Activated CD4-positive, CD25-positive, alpha-beta regulatory T cell treated with anti-CD3 and anti-CD28 coated beads, Interleukin-2, amount 50 U/mL, for 24 hours (primary cell): ENCODE results near the gene LIMA1.
A peak's percentile ranks its signal among the peaks of the same experiment; 100 is the strongest.
"Not testable (repeated sequence)": the region's sequence is repeated elsewhere in the genome, so short reads cannot be mapped to it uniquely, and the experiment has no call there.

Experiments used
- ATAC-seq, 2 donors: fragments of 150-1000 bp; cut with Tn5 transposase; one replicate each; pipeline ENCODE4 v1.10.0; 2021; ENCODE audit warnings: mild to moderate bottlenecking in 1 of 2, moderate library complexity in 1 of 2

The LIMA1 gene

DNA sequence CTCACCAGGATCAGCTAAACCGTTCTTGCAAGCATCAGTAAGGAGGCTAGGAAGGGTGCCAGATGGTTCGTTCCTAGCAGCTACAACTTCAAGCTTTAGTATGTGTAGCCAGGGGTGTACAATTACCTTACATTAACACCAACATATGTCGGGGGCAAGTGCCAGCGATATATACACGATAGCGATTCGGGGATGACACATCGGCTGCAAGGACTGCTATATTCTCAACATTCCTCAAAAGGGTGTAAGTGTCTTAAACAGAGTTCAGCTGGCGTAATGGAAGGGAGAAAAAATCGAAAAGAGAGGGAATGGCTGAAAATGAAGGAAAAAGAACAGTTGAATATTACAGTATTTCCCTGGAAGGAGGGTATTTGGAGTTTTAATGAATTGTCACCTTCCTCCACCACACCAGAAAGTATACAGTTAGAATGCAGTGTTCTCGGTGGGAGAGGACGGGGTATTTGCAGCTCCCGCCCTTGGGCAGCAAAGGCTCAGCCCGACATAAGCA, 545 bp downstream of the LIMA1 start:
- peak in 1 of 2 donors; percentile 4 for ATAC-seq

GRCh38 chr12:50279501-50279900, 3.8 kb downstream of the LIMA1 start:
- no peak for ATAC-seq

GRCh38 chr12:50276912-50277671, 6.2 kb downstream of the LIMA1 start:
- no peak for ATAC-seq

DNA sequence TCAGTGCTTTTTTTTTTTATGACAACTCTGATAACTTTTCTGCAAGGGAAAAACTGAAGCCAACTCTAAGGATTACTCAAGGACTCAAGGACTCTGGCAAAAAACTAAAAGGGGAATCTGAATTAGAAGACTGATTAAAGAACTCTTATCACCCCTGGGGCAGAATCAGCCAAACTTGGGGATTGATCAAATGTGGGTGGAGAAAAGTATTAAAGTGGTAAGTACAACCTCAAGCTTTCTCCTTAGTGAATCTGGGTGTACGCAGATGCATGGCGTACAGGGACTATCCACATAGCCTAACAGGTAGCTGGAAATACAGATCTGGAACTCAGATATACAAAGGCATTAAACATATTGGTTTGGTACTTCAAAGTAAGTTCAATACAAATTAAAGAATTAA, 7.3 kb downstream of the LIMA1 start:
- ATAC-seq = no peak

DNA sequence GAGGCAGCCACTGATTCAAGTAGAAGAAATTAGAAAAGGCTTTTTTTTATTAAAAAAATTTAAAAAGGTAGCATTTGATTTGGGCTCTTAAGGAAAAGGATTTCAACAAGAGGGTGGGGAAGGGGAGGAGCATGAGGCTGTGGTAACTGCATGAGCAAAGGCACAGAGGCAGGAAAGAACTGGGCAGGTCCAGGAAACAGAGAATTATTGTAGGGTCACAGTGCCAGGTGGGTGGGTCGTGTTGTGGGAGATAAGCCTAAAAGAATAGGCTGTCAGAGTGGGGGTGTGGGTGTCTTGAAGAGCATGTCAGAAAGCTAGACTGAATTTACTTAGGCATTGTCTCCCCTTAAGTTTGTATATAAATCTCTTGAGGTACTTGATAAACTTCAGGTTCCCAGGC, 7.8 kb downstream of the LIMA1 start:
- no peak for ATAC-seq

GRCh38 chr12:50275127-50275526, 8.2 kb downstream of the LIMA1 start:
- ATAC-seq = not testable (repeated sequence)

GRCh38 chr12:50271724-50272247, 11.5 kb downstream of the LIMA1 start:
- ATAC-seq = no peak

DNA sequence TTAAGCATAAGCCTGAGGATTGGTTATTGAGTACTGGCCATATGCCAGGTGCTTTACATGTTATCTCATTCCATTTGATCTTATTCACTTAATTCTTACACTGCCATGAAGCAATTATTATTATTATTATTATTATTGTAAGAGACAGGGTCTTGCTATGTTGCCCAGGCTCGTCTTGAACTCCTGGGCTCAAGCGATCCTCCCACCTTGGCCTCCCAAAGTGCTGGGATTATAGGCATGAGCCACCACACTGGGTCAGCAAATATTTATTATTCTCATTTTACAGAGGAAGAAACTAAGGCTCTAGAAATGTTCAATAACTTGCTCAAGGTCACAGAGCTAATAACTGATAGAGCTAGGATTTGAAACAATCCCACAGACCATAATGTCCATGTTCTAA, 14.8 kb downstream of the LIMA1 start:
- no peak for ATAC-seq

- no peak for ATAC-seq
These were observed 17.4 kb downstream of the LIMA1 start for GRCh38 chr12:50265770-50266524.

- ATAC-seq = no peak
These were observed 19.5 kb downstream of the LIMA1 start for GRCh38 chr12:50263832-50264231.

- no peak for ATAC-seq
These were observed 21.7 kb downstream of the LIMA1 start for GRCh38 chr12:50261654-50262053.

- no peak for ATAC-seq
These were observed 25.2 kb downstream of the LIMA1 start for GRCh38 chr12:50258167-50258551.

DNA sequence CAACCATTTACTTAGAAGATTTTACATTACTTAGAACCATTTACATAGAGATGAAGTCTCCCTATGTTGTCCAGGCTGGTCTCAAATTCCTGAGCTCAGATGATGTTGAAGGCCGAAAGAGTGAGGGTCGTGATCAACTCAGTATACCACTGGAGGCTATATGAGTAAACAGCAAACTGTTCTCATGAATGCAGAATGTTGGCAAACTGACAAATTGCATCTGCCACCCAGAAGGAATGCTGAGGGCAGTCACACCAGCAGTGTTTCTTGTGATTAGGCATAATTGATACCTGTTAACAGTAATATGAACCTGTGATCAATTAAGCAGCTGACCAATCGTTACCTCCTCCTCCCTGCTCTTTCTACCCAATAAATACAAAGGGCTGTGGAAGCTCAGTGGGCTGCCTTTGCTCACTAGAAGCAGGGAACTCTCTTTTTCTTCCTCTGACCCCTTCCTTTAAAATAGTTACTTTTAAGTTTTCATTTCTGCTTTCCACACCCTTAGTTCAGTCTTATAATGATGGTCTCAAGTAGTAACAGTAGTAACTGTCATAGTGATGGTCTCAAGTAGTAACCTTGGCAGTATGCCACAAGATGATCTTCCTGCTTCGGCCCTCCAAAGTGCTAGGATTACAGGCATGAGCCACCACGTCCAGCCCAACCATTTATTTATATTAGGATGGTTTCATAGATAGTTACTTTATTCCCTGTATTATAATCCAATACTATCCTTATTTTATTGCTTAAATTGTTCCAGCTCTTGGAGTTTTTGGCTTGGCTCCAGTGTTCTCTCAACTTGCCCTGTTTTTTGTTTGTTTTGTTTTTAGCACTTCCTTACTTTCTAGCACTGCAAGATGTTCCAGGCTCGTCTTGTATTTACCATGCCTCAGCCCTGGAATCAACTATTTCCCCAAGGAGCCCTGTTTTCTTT, 25.8 kb downstream of the LIMA1 start:
- ATAC-seq = no peak

DNA sequence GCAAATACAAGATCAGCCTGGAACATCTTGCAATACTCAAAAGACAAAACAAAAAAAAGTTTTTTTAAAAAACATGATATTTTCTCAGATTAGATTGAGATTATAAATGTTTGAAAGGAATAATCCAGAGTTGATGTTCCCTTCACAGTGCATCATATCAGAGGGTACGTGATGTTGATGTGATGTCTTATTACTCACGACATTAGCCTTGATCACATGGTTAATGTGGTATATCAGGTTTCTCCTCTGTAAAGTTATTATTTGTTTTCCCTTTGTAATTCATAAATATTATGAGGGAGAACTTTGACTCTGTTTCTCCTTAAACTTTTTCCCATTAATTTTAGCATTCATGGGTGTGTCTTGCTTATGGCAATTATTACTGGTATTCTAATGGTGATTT, 26.6 kb downstream of the LIMA1 start:
- no peak for ATAC-seq

DNA sequence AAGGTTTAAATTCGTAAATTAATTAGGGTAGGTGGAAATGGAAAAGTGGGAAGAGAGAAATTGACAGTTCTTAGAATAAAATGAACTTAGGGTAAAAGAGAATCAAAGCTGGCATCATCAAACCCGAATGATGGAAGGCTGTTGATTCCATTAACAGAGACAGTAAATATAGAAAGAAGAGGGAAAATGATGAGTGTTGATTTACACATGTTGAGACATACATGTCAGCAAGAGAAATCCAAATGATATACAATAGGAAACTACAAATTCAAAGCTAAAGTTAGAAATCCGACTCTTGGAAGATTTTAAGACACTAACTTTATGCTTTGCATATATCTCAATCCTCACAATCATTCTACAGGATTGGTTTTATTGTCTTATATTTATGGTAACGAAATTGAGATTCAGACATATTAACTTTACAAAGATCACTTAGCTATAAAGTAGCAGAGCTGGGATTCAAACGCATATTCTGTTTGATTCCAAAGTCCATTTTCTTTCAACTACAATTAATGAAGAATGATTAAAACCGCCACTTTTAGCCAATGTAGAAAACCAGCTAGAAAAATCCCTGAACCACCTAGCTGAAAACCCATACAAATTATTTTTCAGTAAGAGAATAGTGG, 30.2 kb downstream of the LIMA1 start:
- ATAC-seq = no peak

GRCh38 chr12:50251619-50252252, 31.6 kb downstream of the LIMA1 start:
- peak; percentile 52 to 65 for ATAC-seq

DNA sequence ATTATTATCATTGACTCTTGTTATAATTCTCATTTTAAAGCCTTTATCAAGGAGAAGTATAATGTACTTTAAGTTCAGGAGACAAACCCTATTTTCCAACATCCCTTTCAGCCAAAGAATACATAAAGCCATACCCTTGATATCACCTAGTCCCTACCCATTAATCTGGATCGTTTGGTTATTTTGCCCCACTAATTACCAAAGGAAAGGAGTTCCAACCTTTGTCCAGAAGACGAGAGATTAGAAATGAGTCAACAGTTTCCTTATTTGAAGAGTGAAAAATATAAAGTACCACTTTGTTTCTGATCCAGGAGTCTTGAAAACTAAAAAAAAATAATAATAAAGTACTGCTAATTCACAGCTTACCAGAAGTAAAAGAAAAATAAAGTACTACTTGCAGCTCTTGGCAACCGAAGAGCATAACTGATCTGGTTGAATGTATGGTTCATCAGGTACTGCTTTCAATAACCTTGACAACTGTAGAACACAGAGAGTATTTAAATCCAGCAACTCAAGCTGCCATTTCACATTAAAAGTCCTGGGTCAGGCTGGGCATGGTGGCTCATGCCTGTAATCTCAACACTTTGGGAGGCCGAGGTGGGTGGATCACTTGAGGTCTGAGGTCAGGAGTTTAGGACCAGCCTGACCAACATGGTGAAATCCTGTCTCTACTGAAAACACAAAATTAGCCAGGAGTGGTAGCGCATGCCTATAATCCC, 33.7 kb downstream of the LIMA1 start:
- no peak for ATAC-seq

- ATAC-seq = no peak
These were observed 34.4 kb downstream of the LIMA1 start for GRCh38 chr12:50248883-50249282.

DNA sequence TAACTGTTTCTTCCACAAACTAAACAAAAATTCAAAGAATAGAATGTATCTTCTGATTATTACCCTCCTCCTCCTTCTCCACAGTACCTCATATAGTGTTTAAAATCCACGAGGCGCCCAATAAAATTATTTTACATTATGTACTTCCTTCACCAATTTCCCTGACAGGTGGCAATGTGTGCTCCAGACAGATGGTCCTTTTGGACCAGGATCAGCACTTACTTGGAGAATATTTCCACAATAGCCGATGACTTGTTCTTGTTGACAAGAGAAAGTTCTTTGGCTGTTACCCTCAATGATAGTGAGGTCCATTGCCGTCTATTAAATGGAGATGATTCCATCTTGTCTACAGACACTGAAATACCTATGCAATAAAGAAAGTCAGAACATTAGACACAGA, 34.9 kb downstream of the LIMA1 start:
- no peak for ATAC-seq

DNA sequence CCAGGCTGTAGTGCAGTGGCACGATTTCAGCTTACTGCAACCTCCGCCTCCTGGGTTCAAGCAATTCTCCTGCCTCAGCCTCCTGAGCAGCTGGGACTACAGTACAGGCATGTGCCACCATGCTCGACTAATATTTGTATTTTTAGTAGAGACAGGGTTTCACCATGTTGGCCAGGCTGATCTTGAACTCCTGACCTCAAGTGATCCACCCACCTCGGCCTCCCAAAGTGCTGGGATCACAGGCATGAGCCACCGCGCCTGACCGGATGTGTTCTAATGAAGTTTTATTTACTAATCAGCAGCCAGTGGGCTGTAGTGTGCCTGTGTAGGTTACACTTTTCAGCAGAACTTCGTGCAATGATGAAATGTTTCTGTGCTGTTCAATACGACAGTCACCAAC, 35.7 kb downstream of the LIMA1 start:
- not testable (repeated sequence) for ATAC-seq
